Measurements from ENCODE around the gene PTPRN. TPM values are rescaled to one million over a fixed set of nuclear protein-coding genes. Genes with fewer than 3 reads are reported as not detected.

The PTPRN gene
- total and polyA plus RNA-seq, 11 donors, result 0.12 to 0.93 (median 0.39) TPM; not detected in 7

DNA sequence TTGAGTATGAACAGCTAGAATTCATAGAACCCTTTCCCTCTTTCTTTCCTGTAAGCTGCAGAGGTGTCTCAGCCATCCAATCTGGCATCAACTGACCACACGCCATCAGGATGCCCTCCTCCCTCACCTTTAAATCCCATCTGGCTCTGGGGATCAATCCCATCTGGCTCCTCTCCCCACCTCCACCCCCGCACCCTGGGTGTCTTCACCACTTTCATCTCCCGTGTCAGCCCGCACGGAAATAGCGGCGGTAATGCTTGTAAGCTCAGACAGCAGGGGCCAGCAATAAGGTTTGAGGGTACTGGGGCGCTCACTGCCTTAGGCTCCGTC lies 56.7 kb downstream of the PTPRN start:
- DNase-seq, result no peak
- no peaks in the 10 kb centered on the region for H3K9me3 ChIP-seq
- peak overlapping the region; percentile 7 to 91 (median 87) for H3K27ac ChIP-seq
- no peak for ATAC-seq
- no peak for TF ChIP-seq POLR2A (IDR thresholded peaks at IDR 0.05)
- TF ChIP-seq, protein P1, sequence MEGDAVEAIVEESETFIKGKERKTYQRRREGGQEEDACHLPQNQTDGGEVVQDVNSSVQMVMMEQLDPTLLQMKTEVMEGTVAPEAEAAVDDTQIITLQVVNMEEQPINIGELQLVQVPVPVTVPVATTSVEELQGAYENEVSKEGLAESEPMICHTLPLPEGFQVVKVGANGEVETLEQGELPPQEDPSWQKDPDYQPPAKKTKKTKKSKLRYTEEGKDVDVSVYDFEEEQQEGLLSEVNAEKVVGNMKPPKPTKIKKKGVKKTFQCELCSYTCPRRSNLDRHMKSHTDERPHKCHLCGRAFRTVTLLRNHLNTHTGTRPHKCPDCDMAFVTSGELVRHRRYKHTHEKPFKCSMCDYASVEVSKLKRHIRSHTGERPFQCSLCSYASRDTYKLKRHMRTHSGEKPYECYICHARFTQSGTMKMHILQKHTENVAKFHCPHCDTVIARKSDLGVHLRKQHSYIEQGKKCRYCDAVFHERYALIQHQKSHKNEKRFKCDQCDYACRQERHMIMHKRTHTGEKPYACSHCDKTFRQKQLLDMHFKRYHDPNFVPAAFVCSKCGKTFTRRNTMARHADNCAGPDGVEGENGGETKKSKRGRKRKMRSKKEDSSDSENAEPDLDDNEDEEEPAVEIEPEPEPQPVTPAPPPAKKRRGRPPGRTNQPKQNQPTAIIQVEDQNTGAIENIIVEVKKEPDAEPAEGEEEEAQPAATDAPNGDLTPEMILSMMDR (IDR thresholded peaks at IDR 0.05), result no peak
- peaks cover 6 to 71% (median 44%) of the 10 kb centered on the region in 12 donors for H3K4me1 ChIP-seq
- H3K36me3 ChIP-seq, result peaks cover 0 to 37% (median 20%) of the 10 kb centered on the region in 9 donors
- whole genome bisulfite sequencing, 4 donors, result 11 to 18% (median 14%) methylated on average over 9 of the region's 9 CpGs
- intact Hi-C loops (cut with DNase I), result loop anchor here in 1 of 10 donors (2.0 kb wide), 1 partner anchor 26 kb away; the partner anchor contains the start of gene DNAJB2
- peak overlapping the region; percentile 54 to 92 (median 74) for H3K4me3 ChIP-seq
- H3K27me3 ChIP-seq, result peaks cover 0 to 13% (median 0%) of the 10 kb centered on the region in 9 donors

DNA sequence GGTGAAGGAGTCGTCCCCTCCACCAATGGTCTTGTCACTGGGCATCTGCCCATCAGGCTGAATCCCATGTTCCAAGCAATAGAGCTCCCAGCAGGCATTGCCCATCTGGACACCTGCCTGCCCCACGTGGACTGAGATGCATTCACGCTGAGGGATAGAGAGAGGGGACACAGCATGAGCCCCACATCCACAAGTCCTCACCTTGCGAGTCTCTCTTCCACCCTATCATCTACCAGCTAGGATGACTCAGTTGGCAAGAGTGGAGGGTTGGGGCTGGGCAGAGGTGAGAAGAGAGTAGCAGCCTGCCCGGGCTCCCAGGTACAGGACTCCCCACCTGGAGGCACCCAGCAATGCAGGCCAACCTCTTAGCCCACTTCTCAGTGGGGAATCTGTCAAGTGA lies 57.1 kb downstream of the PTPRN start:
- 56 to 60% (median 57%) methylated on average over 5 of the region's 5 CpGs for WGBS, 4 donors
- no peak for TF ChIP-seq POLR2A (IDR thresholded peaks at IDR 0.05)
- TF ChIP-seq, protein P1 (IDR thresholded peaks at IDR 0.05), result no peak
- H3K4me3 ChIP-seq, result peak overlapping the region in 9 of 12 donors; percentile 60 to 92 (median 78)
- peaks cover 0 to 41% (median 25%) of the 10 kb centered on the region in 9 donors for H3K36me3 ChIP-seq
- peaks cover 0 to 10% (median 0%) of the 10 kb centered on the region in 9 donors for H3K27me3 ChIP-seq
- DNase-seq (peak in 1 of 5 donors; percentile 33), ATAC-seq (no peak)
- no peaks in the 10 kb centered on the region for H3K9me3 ChIP-seq
- H3K4me1 ChIP-seq, result peaks cover 6 to 76% (median 45%) of the 10 kb centered on the region in 12 donors
- intact Hi-C loops (cut with DNase I), result loop anchor here in 1 of 10 donors (2.0 kb wide), 1 partner anchor 27 kb away; the partner anchor contains the start of gene DNAJB2
- peak overlapping the region in 10 of 12 donors; percentile 82 to 91 (median 87) for H3K27ac ChIP-seq

DNA sequence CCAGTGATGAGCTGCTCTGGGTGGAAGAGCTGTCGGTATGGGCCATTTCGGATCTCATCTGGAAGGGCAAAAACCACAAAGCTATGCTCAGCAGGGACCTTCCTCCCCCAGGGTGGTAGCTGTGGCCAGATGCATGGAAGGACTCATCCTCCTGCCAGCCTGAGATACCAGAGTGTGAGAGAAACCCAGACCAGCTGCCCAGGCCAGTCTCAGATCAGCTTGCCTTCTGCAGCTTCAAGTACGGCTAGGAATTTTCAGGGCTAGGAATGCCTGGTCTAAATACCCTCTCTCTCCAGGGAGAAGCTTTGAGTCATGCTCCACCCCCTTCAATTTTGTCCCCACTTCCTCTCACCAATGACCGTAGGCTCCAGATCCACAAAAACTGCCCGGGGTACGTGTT lies 57.5 kb downstream of the PTPRN start:
- Histone ChIP-seq H3K4me3 (peak overlapping the region in 4 of 12 donors; percentile 70 to 92 (median 79)), H3K4me1 (peaks cover 6 to 80% (median 47%) of the 10 kb centered on the region in 12 donors)

More for the DNA sequence above, 57.5 kb downstream of the PTPRN start:
- intact Hi-C loops (cut with DNase I), result loop anchor here in 1 of 10 donors (2.0 kb wide), 1 partner anchor 27 kb away; the partner anchor contains the start of gene DNAJB2
- no peaks in the 10 kb centered on the region for H3K9me3 ChIP-seq
- ATAC-seq (no peak), DNase-seq (no peak)
- H3K27ac ChIP-seq, result peak overlapping the region in 10 of 12 donors; percentile 82 to 91 (median 87)
- peaks cover 0 to 10% (median 0%) of the 10 kb centered on the region in 9 donors for H3K27me3 ChIP-seq
- peaks cover 0 to 41% (median 29%) of the 10 kb centered on the region in 9 donors for H3K36me3 ChIP-seq
- 60 to 69% (median 68%) methylated on average over 6 of the region's 6 CpGs for WGBS, 4 donors
- TF ChIP-seq POLR2A (IDR thresholded peaks at IDR 0.05), result no peak
- TF ChIP-seq, protein P1 (IDR thresholded peaks at IDR 0.05), result no peak
